Nephron (organoid): ENCODE data around the gene NFIX.

ENCODE experiments used
- H3K27ac Mint-ChIP-seq, 3 experiments: 2 replicates each; pipeline ENCODE4 v1.8.0; 2020; ENCODE audit warnings: mixed read lengths in 3 of 3, mild to moderate bottlenecking in 2 of 3, moderate library complexity in 1 of 3
- H3K27me3 Mint-ChIP-seq: 2 replicates; pipeline ENCODE4 v1.8.0; 2021; ENCODE audit warnings: low read depth, mild to moderate bottlenecking, moderate library complexity, mixed read lengths
- H3K36me3 Mint-ChIP-seq: 2 replicates; pipeline ENCODE4 v1.8.0; 2020; ENCODE audit warnings: low read depth, mixed read lengths
- H3K4me1 Mint-ChIP-seq: 2 replicates; pipeline ENCODE4 v1.8.0; 2020; ENCODE audit warnings: mixed read lengths
- H3K4me3 Mint-ChIP-seq, 3 experiments: 2 replicates each; pipeline ENCODE4 v1.8.0; 2020; ENCODE audit warnings: mild to moderate bottlenecking in 3 of 3, mixed read lengths in 3 of 3, moderate library complexity in 2 of 3
- H3K9me3 Mint-ChIP-seq: 2 replicates; pipeline ENCODE4 v1.8.0; 2020; ENCODE audit warnings: mixed read lengths
- TF ChIP-seq, protein P1 (sequence below), 3 experiments: fragments of 200-600 bp; sonication (generic); IDR thresholded peaks; one replicate each; pipeline ENCODE4 v1.5.0; 2021; ENCODE audit warnings: antibody characterized with exemption in 3 of 3; ENCODE audit not compliant: unreplicated experiment in 3 of 3

NFIX gene

DNA sequence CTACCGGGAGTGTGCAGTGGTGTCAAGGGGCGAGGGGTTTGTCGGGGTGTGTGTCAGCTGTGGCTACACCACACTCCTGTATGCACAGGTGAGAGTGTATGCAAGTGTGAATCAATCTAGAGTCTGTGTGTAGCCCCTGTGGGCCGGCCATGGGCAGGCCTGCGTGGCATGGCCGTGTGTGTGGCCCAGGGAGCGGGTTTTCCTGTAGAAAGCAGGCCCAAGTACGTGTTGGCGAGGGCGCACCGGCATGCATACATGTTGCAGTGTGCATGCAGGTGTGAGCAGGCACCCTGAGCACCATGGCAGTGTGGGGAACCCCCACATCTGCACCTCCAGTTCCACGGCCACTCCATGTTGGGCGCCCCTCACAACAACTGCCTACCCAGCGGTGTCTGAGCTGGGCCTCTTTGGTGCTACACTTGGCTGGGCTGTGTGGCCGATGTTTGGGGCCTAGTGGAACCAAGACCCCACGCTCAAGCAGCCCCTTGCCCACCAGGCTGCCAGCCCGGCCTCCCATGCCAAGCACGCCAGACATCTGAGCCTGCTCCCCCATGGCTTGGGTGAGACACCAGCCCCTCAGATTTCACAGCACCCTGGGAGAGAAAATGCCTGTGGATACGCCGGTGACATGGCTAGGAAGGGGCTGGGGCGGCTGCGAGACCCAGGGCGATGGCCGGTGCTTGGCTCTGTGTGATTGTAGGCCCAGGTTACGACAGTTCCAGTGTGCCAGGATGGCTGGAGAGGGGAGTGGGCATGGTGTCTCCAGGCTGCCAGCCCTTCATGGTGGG is 2.1 kb downstream of the NFIX start:
- H3K4me3 Mint-ChIP-seq, result peak overlapping the region; percentile 69 to 87 (median 87)
- H3K9me3 Mint-ChIP-seq, result peaks cover 2% of the 10 kb centered on the region
- peaks cover 83% of the 10 kb centered on the region for H3K27me3 Mint-ChIP-seq
- TF ChIP-seq, protein P1, sequence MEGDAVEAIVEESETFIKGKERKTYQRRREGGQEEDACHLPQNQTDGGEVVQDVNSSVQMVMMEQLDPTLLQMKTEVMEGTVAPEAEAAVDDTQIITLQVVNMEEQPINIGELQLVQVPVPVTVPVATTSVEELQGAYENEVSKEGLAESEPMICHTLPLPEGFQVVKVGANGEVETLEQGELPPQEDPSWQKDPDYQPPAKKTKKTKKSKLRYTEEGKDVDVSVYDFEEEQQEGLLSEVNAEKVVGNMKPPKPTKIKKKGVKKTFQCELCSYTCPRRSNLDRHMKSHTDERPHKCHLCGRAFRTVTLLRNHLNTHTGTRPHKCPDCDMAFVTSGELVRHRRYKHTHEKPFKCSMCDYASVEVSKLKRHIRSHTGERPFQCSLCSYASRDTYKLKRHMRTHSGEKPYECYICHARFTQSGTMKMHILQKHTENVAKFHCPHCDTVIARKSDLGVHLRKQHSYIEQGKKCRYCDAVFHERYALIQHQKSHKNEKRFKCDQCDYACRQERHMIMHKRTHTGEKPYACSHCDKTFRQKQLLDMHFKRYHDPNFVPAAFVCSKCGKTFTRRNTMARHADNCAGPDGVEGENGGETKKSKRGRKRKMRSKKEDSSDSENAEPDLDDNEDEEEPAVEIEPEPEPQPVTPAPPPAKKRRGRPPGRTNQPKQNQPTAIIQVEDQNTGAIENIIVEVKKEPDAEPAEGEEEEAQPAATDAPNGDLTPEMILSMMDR (IDR thresholded peaks at IDR 0.05; ENCODE audit: unreplicated experiment in 3 of 3), result no peak
- peak overlapping the region in 2 of 3 experiments; percentile 81 to 92 for H3K27ac Mint-ChIP-seq
- peaks cover 8% of the 10 kb centered on the region for H3K36me3 Mint-ChIP-seq
- peaks cover 26% of the 10 kb centered on the region for H3K4me1 Mint-ChIP-seq

DNA sequence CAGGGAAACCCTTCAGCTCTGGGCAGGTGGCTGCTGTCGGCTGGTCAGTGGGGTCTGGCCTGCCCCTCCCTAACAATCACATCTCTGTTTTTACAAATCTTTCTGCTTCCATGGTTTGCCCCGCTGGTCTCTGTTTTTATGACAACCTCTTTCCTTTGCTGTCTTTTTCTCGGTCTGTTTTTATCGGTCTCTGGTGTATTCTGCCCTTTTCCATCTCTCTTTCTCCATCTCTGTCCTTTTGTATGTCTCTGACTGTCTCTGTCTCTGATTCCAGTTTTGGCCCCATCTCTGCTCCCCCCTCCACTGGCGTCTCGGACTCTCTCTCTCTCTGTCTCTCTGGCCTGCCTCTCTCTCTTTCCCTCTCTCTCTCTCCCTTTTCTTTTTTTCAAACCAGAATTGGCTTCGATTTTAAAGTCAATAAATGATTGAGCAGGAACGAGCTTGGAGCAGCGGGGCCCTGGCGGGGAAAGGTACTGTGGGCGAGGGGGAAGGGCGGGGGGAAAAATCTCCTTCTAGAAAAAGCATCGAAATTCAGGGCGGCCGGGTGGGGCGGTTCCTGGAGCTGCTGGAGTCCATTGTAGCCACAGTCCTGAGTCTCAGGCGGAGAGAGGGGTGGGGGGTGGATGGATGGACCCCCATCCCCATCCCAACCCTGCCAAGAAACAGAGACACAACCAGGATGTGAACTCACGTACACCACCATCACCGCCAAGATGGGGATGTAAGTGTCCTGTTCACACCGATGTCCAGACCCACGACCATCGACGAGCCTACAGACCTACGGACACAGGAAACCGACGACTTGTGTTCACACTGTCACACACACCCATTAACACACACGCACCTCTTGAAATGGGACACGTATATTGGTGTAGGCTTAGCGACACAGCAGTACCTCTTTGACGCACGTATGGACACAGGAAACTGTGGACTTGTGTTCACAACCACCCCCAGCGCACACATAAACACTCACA is 3.0 kb downstream of the NFIX start:
- H3K27ac Mint-ChIP-seq, result peak overlapping the region in 2 of 3 experiments; percentile 81 to 92

DNA sequence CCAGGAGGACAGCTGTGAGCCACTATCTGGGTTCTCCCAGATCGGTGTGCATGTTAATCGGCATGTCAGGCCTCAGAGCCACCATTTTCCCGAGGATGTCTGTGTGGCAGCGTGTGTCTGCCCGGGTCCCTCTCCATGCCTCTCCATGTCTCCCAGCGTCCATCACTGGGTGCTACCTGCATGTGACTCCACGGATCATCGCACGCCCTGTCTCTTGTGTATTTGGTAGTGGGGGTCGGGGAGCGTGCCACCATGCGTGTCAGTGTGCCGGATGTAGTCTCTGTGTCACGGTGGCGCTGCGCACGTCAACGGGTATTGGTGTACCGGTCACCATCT is 5.9 kb downstream of the NFIX start:
- Mint-ChIP-seq H3K4me3 (peak overlapping the region in 2 of 3 experiments; percentile 15 to 27), H3K27me3 (peaks cover 85% of the 10 kb centered on the region), H3K9me3 (no peaks in the 10 kb centered on the region), H3K27ac (peak overlapping the region in 2 of 3 experiments; percentile 33 to 59), H3K4me1 (peaks cover 38% of the 10 kb centered on the region), H3K36me3 (peaks cover 12% of the 10 kb centered on the region)
- TF ChIP-seq, protein P1 (IDR thresholded peaks at IDR 0.05; ENCODE audit: unreplicated experiment in 3 of 3), result no peak

More for the DNA sequence above, 3.0 kb downstream of the NFIX start:
- Mint-ChIP-seq H3K27me3 (peaks cover 79% of the 10 kb centered on the region), H3K4me3 (peak overlapping the region; percentile 69 to 87 (median 87)), H3K36me3 (peaks cover 10% of the 10 kb centered on the region), H3K9me3 (peaks cover 2% of the 10 kb centered on the region), H3K4me1 (peaks cover 30% of the 10 kb centered on the region)
- TF ChIP-seq, protein P1 (IDR thresholded peaks at IDR 0.05; ENCODE audit: unreplicated experiment in 3 of 3), result no peak

DNA sequence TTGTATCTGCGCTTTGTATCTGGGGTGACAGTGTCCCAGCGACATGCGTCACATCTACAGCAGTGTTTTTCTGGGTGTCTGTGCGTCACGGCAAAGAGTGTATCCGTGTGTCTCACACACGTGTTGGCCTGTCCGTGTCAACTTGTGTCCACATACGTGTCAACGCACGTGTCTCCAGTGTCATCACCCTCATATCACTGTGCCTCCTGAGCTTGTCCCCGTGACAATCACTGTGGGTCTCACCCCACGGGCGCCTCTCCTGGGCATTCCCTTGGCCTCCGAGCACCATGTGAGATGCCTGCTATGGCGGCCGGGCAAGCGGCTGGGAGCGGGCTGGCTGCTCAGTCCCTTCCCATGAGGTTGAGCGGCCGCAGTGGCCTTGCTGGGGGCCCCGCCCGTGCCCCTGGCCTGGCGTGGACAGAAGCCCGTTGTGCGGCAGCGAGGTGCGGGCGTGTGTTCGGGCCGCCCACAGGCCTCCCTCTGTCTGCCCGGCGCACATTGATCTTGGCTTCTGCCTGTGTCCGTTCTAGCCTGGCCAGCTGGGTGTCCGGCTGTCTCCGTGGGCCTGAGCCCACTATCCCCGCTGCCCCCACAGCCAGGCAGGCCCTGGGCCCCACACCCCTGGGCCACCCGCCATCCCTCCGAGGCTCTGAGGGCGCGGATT is 6.4 kb downstream of the NFIX start:
- TF ChIP-seq, protein P1 (IDR thresholded peaks at IDR 0.05; ENCODE audit: unreplicated experiment in 3 of 3), result no peak
- Mint-ChIP-seq H3K4me1 (peaks cover 38% of the 10 kb centered on the region), H3K9me3 (no peaks in the 10 kb centered on the region), H3K4me3 (peak overlapping the region in 2 of 3 experiments; percentile 21 to 27), H3K27me3 (peaks cover 87% of the 10 kb centered on the region), H3K27ac (peak overlapping the region in 2 of 3 experiments; percentile 33 to 59), H3K36me3 (peaks cover 12% of the 10 kb centered on the region)

DNA sequence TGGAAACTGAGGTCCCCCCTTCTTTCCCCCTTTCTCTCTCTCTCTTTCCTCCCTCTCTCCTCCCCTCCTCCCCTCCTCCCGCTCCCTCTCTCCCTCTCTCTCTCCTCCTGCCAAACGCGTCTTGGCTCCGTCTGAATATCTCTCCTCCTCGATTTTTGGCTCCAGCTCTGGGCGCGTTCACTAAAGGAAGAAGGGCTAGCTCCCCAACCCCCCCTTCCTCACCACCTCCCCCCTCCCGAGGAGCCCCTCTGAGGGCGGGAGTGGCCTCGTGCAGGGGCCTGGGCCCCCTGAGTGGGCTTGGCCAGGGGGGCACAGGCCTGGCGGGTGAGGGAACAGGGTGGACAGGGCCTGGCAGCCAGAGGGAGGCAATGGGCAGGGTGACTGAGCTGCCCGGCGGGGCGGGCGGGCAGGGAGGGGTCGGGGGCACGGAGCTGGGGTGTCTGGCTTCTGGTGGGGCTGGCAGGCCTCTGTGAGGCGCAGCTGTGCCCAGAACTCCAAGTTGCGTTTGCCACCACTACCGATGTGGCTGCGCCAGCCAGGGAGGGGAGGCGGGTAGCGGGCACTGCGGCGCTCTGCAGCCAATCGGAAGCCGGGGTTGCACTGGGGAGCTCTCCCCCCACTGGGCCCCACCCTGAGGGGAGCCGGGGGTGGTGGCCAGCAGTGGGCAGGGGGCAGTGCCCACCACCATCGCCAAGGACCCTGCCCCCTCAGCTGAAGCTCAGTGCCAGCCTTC is 7.1 kb downstream of the NFIX start:
- Mint-ChIP-seq H3K4me3 (peak overlapping the region in 2 of 3 experiments; percentile 21 to 34), H3K27ac (no peak overlapping the region), H3K27me3 (peaks cover 85% of the 10 kb centered on the region), H3K4me1 (peaks cover 38% of the 10 kb centered on the region), H3K9me3 (no peaks in the 10 kb centered on the region), H3K36me3 (peaks cover 12% of the 10 kb centered on the region)
- TF ChIP-seq, protein P1 (IDR thresholded peaks at IDR 0.05; ENCODE audit: unreplicated experiment in 3 of 3), result no peak
